B cell (primary cell): Measurements from ENCODE around the gene DCAF7. TPM values are rescaled to one million over a fixed set of nuclear protein-coding genes. Genes with fewer than 3 reads are reported as not detected.

ENCODE experiments used
- ATAC-seq: fragments of 200-7000 bp; cut with Tn5 transposase; one replicate; pipeline ENCODE4 v1.10.0; 2021; ENCODE audit warnings: low read depth, mild to moderate bottlenecking, moderate number of reproducible peaks, moderate library complexity
- CTCF ChIA-PET: fragments of 350-600 bp; sonication (Branson Sonifier 250); formaldehyde crosslinking; loops from one replicate; lab custom pipeline; 2021; ENCODE audit warnings: antibody characterized with exemption, inconsistent platforms; lab: Charles Lee
- POLR2A ChIA-PET: fragments of 350-600 bp; sonication (Branson Sonifier 250); formaldehyde crosslinking; loops from one replicate; lab custom pipeline; 2021; ENCODE audit warnings: antibody characterized with exemption; lab: Charles Lee
- DNase-seq: peaks from one replicate; pipeline ENCODE4 v3.0.0; 2013
- H2AFZ ChIP-seq: 2 replicates; pipeline ENCODE4 v1.6.1; 2012; ENCODE audit warnings: mild to moderate bottlenecking, low read depth, low read length; ENCODE audit not compliant: insufficient read depth, poor library complexity, severe bottlenecking
- H3K27ac ChIP-seq, 2 donors: 1 replicate in 1 of 2; 2 replicates in 1 of 2; pipeline ENCODE4 v1.5.1; 2012 to 2013; ENCODE audit warnings: low read length in 2 of 2, mild to moderate bottlenecking in 2 of 2, moderate library complexity in 1 of 2
- H3K27me3 ChIP-seq, 4 experiments: fragments of 200-600 bp in 1 of 4; sonication (generic) in 1 of 4; replicated peaks in 1 of 4; 1 replicate in 2 of 4; 2 replicates in 2 of 4; pipeline versions ENCODE4 v1.6.1 to v1.7.0; 2013 to 2016; ENCODE audit warnings: low read length in 3 of 4, mild to moderate bottlenecking in 2 of 4, mixed read lengths in 1 of 4, moderate library complexity in 1 of 4; ENCODE audit not compliant: insufficient read depth in 4 of 4, control insufficient read depth in 3 of 4; ENCODE audit errors: control extremely low read depth in 1 of 4
- H3K36me3 ChIP-seq, 2 experiments: replicated peaks in 1 of 2; 1 replicate in 1 of 2; 2 replicates in 1 of 2; pipeline versions ENCODE4 v1.6.1 to v1.7.1; 2013; ENCODE audit warnings: low read length in 1 of 2; ENCODE audit not compliant: insufficient read depth in 2 of 2, control insufficient read depth in 1 of 2; ENCODE audit errors: control extremely low read depth in 1 of 2, extremely low read depth in 1 of 2
- H3K4me1 ChIP-seq, 2 donors: fragments of 200-600 bp in 1 of 2; sonication (generic) in 1 of 2; 1 replicate in 1 of 2; 2 replicates in 1 of 2; pipeline versions ENCODE4 v1.5.1 to v1.6.1; 2013 to 2017; ENCODE audit warnings: low read length in 2 of 2; ENCODE audit not compliant: control insufficient read depth in 2 of 2, insufficient read depth in 2 of 2
- H3K4me2 ChIP-seq: replicated peaks from 2 replicates; pipeline ENCODE3; 2012; ENCODE audit warnings: mild to moderate bottlenecking, low read depth, low read length; ENCODE audit not compliant: poor library complexity, severe bottlenecking
- H3K4me3 ChIP-seq, 5 experiments: fragments of 200-600 bp in 1 of 5; sonication (generic) in 1 of 5; 1 replicate in 3 of 5; 2 replicates in 2 of 5; pipeline versions ENCODE4 v1.5.1 to v1.7.0; 2011 to 2016; ENCODE audit warnings: low read length in 4 of 5, mild to moderate bottlenecking in 4 of 5, low read depth in 2 of 5, control low read depth in 1 of 5, moderate library complexity in 1 of 5; ENCODE audit not compliant: insufficient read depth in 1 of 5; ENCODE audit errors: control extremely low read depth in 1 of 5, extremely low read depth in 1 of 5
- H3K79me2 ChIP-seq: fragments of 200-600 bp; sonication (generic); one replicate; pipeline ENCODE4 v1.6.0; 2016; ENCODE audit warnings: low read length; ENCODE audit not compliant: control insufficient read depth, insufficient read depth
- H3K9ac ChIP-seq: fragments of 200-600 bp; sonication (generic); 2 replicates; pipeline ENCODE4 v1.6.1; 2017; ENCODE audit warnings: mild to moderate bottlenecking, low read length, moderate library complexity
- H3K9me3 ChIP-seq, 3 donors: one replicate each; pipeline versions ENCODE4 v1.6.1 to v1.7.1; 2013; ENCODE audit warnings: low read length in 2 of 3; ENCODE audit not compliant: control insufficient read depth in 2 of 3, insufficient read depth in 1 of 3; ENCODE audit errors: control extremely low read depth in 1 of 3
- H4K20me1 ChIP-seq: 2 replicates; pipeline ENCODE4 v1.6.0; 2012; ENCODE audit warnings: mild to moderate bottlenecking, low read length; ENCODE audit not compliant: insufficient read depth, control insufficient read depth, poor library complexity, severe bottlenecking
- H3K27ac Mint-ChIP-seq: one replicate; pipeline ENCODE4 v1.8.0; 2021; ENCODE audit warnings: mixed read lengths
- H3K27me3 Mint-ChIP-seq: one replicate; pipeline ENCODE4 v1.8.0; 2021; ENCODE audit warnings: mixed read lengths
- H3K4me1 Mint-ChIP-seq: one replicate; pipeline ENCODE4 v1.8.0; 2021; ENCODE audit warnings: mixed read lengths
- H3K4me3 Mint-ChIP-seq: one replicate; pipeline ENCODE4 v1.8.0; 2021; ENCODE audit warnings: mixed read lengths
- H3K9me3 Mint-ChIP-seq: one replicate; pipeline ENCODE4 v1.8.0; 2022; ENCODE audit warnings: mixed read lengths; ENCODE audit not compliant: insufficient read depth
- CTCF ChIP-seq: fragments of 200-600 bp; IDR thresholded peaks from one replicate; pipeline ENCODE4 v1.8.0; 2022; ENCODE audit warnings: antibody characterized with exemption, mild to moderate bottlenecking
- EZH2 ChIP-seq: IDR thresholded peaks from 2 replicates; pipeline ENCODE4 v1.6.1; 2012; ENCODE audit warnings: borderline replicate concordance, low read depth, mild to moderate bottlenecking, moderate library complexity, low read length; ENCODE audit not compliant: insufficient read depth, poor library complexity, severe bottlenecking
- WGBS: methylation state at CpG from one replicate; pipeline ENCODE4 v1.1.5; 2013; ENCODE audit warnings: missing lambda C conversion rate; ENCODE audit not compliant: insufficient coverage; 5-methylcytosine and 5-hydroxymethylcytosine counted together
- intact Hi-C: fragments of 100-400 bp; cut with micrococcal nuclease; formaldehyde crosslinking; loops from one replicate; pipeline ENCODE4 v1.10.0; 2022
- polyA plus RNA-seq: library from polyadenylated mRNA; depleted of rRNA; stranded (reverse); fragments of >200 nt; gene quantifications from 2 replicates; pipeline ENCODE4 v1.2.3, GENCODE V29; 2012
- total RNA-seq, 2 donors: library from RNA; stranded (reverse); fragments of 120-200 nt in 1 of 2; gene quantifications; 1 replicate in 1 of 2; 2 replicates in 1 of 2; pipeline versions ENCODE4 v1.2.3 to v1.2.4, GENCODE V29; 2013 to 2022

The DCAF7 gene
- total and polyA plus RNA-seq, 2 donors (not counting 1 experiment from before 2014, with no cell fraction given), result 55.1 to 84.7 TPM

GRCh38 chr17:63640038-63640437 lies 89.8 kb downstream of the DCAF7 start:
- WGBS, result 97% methylated on average over 2 of the region's 4 CpGs
- ChIA-PET CTCF (interaction anchor here (1.2 kb wide), 1 partner anchor 73 kb away, joined by 3 read pairs; no protein-coding TSS in a partner anchor), POLR2A (no interaction called here)
- peaks cover 0 to 36% of the 10 kb centered on the region in 2 experiments for H3K36me3 ChIP-seq
- H3K9me3 Mint-ChIP-seq, result no peaks in the 10 kb centered on the region
- H3K27ac Mint-ChIP-seq, result peak overlapping the region; percentile 11
- H2AFZ ChIP-seq, result no peak overlapping the region
- H3K27ac ChIP-seq, result no peak overlapping the region
- H3K27me3 Mint-ChIP-seq, result no peaks in the 10 kb centered on the region
- H3K9ac ChIP-seq, result no peak overlapping the region
- no peak for TF ChIP-seq EZH2
- no peak for TF ChIP-seq CTCF
- H3K4me3 Mint-ChIP-seq, result no peak overlapping the region
- peaks cover 4% of the 10 kb centered on the region for H4K20me1 ChIP-seq
- no peak overlapping the region for H3K4me3 ChIP-seq
- H3K4me2 ChIP-seq, result no peak overlapping the region
- H3K4me1 ChIP-seq, result peaks cover 8 to 15% of the 10 kb centered on the region in 2 donors
- ATAC-seq (no peak), DNase-seq (no peak)
- H3K4me1 Mint-ChIP-seq, result peaks cover 19% of the 10 kb centered on the region
- intact Hi-C loops, result no loop called here
- no peaks in the 10 kb centered on the region for H3K9me3 ChIP-seq
- peaks cover 7% of the 10 kb centered on the region for H3K79me2 ChIP-seq
- H3K27me3 ChIP-seq, result no peaks in the 10 kb centered on the region

- Histone ChIP-seq H3K9me3 (no peaks in the 10 kb centered on the region), H3K27me3 (no peaks in the 10 kb centered on the region), H3K4me1 (peaks cover 26 to 34% of the 10 kb centered on the region in 2 donors), H3K4me3 (no peak overlapping the region), H3K79me2 (peaks cover under 1% of the 10 kb centered on the region), H4K20me1 (no peaks in the 10 kb centered on the region), H3K4me2 (no peak overlapping the region), H3K36me3 (peaks cover 0 to 18% of the 10 kb centered on the region in 2 experiments), H2AFZ (no peak overlapping the region), H3K9ac (no peak overlapping the region), H3K27ac (no peak overlapping the region)
- intact Hi-C loops, result no loop called here
- H3K4me3 Mint-ChIP-seq, result no peak overlapping the region
- POLR2A ChIA-PET, result interaction anchor here (0.6 kb wide), 1 partner anchor 66 kb away, joined by 3 read pairs; no protein-coding TSS in a partner anchor
- 88% methylated on average over 2 of the region's 4 CpGs for WGBS
- ATAC-seq (no peak), DNase-seq (no peak)
- TF ChIP-seq EZH2 (no peak), CTCF (no peak)
- H3K27ac Mint-ChIP-seq, result peak overlapping the region; percentile 5
- CTCF ChIA-PET, result no interaction called here
- H3K27me3 Mint-ChIP-seq, result no peaks in the 10 kb centered on the region
- peaks cover 38% of the 10 kb centered on the region for H3K4me1 Mint-ChIP-seq
- no peaks in the 10 kb centered on the region for H3K9me3 Mint-ChIP-seq
Observed at GRCh38 chr17:63641692-63642448, 91.6 kb downstream of the DCAF7 start.
